ENCODE data around the gene GLTP.

DNA sequence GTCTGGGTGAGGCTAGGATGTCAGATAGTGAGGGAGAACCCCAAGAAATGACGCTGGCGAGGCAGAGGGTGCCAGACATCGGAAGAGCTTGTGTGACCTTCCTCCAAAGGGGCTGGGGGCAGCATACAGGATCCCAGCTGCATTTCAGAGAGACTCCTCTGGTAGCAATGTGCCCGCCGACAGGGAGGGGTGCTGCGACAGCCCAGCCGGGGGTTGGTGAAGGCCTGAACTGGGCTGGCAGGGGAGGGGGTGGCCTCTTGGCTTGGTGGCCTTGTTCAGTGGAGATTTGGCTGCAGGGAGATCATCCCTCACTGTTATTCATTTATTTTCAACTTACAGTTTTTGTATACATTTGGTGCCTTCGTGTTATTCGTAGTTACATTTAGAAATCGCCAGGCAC is 25.0 kb upstream of the GLTP start:
- TF ChIP-seq, protein P1, sequence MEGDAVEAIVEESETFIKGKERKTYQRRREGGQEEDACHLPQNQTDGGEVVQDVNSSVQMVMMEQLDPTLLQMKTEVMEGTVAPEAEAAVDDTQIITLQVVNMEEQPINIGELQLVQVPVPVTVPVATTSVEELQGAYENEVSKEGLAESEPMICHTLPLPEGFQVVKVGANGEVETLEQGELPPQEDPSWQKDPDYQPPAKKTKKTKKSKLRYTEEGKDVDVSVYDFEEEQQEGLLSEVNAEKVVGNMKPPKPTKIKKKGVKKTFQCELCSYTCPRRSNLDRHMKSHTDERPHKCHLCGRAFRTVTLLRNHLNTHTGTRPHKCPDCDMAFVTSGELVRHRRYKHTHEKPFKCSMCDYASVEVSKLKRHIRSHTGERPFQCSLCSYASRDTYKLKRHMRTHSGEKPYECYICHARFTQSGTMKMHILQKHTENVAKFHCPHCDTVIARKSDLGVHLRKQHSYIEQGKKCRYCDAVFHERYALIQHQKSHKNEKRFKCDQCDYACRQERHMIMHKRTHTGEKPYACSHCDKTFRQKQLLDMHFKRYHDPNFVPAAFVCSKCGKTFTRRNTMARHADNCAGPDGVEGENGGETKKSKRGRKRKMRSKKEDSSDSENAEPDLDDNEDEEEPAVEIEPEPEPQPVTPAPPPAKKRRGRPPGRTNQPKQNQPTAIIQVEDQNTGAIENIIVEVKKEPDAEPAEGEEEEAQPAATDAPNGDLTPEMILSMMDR (conservative IDR thresholded peaks at IDR 0.05; ENCODE audit: low read length) = no peak
- no peak for TF ChIP-seq EZH2phosphoT487 (IDR thresholded peaks at IDR 0.05; ENCODE audit: borderline replicate concordance)
